IgD-negative memory B cell (primary cell): ENCODE measurements around the gene KDM8. TPM values are rescaled to one million over a fixed set of nuclear protein-coding genes. Genes with fewer than 3 reads are reported as not detected.

Source experiments
- H3K27ac Mint-ChIP-seq, 3 donors: one replicate each; pipeline ENCODE4 v1.8.0; 2020 to 2022; ENCODE audit warnings: mild to moderate bottlenecking in 3 of 3, mixed read lengths in 3 of 3, moderate library complexity in 1 of 3
- H3K27me3 Mint-ChIP-seq: one replicate; pipeline ENCODE4 v1.8.0; 2021; ENCODE audit warnings: mixed read lengths
- H3K36me3 Mint-ChIP-seq: one replicate; pipeline ENCODE4 v1.8.0; 2020; ENCODE audit warnings: mild to moderate bottlenecking, mixed read lengths
- H3K4me1 Mint-ChIP-seq, 3 donors: one replicate each; pipeline ENCODE4 v1.8.0; 2020 to 2022; ENCODE audit warnings: mixed read lengths in 3 of 3, mild to moderate bottlenecking in 1 of 3
- H3K4me3 Mint-ChIP-seq, 4 donors: one replicate each; pipeline ENCODE4 v1.8.0; 2020 to 2022; ENCODE audit warnings: mild to moderate bottlenecking in 4 of 4, mixed read lengths in 4 of 4, moderate library complexity in 3 of 4
- H3K9me3 Mint-ChIP-seq, 3 donors: one replicate each; pipeline ENCODE4 v1.8.0; 2020 to 2021; ENCODE audit warnings: mixed read lengths in 3 of 3, mild to moderate bottlenecking in 1 of 3
- polyA plus RNA-seq: library from polyadenylated mRNA; unstranded; fragments of 300-500 nt; fragmentation: Illumina TruSeq; gene quantifications from one replicate; pipeline ENCODE4 v1.2.3, GENCODE V29; 2021

KDM8 gene
- polyA plus RNA-seq, 1 donor from 2014 or later: 4.8 TPM

DNA sequence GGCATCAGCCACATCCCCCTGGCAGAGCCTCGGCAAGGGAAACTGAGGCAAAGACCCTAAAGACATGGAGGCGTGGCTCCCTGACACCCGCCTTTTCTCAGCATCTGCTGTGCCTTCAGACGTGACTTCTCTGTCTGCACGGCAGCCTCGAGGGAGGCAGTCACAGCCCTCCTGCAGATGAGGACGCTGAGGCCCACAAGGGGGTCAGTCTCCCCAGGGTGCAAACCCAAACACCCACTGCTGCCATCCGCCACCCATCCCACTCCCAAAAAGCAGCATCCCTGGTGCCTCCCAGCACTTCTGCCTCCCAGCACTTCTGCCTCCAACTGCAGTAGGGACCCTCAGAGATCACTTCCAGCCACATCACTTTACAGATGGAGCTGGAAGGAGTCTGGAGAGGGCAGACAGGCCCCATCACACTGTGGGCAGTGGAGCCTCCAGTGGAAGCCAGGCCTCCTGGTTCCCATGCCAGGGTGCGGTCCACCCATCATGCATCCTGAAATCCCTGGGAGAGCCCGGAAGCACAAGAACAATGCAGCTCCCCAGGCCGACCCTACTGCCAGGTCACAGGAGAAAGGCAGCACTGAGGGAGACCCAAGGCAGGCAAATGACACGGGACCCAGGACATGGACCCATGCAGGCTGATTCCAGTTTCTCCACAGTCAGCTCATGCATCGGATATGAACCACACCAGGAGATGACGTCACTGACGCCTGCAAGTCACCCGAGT is 23.8 kb downstream of the KDM8 start:
- Mint-ChIP-seq H3K27me3 (no peaks in the 10 kb centered on the region), H3K27ac (peak overlapping the region in 1 of 3 donors; percentile 31), H3K4me1 (peaks cover 11 to 16% (median 13%) of the 10 kb centered on the region in 3 donors), H3K36me3 (peaks cover 4% of the 10 kb centered on the region), H3K9me3 (no peaks in the 10 kb centered on the region), H3K4me3 (no peak overlapping the region)

DNA sequence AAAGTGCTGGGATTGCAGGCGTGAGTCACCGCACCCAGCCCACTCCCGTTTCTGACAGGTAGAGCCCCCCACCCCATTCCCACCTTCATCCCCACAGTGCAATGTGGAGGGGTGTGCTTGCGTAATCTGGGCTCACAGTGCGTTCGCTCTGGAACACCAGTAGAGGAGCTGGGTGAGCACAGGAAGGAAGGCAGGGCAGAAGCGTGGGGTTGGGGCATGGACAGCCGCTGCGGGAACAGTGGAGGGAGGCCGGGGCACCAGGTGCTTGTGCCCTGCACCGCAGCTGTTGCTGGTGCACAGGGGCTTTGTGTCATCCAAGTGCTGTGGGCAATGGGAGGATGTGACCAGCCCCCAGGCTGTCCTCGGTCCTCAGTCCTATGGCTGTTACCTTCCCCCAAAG is 24.7 kb downstream of the KDM8 start:
- H3K9me3 Mint-ChIP-seq: no peaks in the 10 kb centered on the region
- H3K4me3 Mint-ChIP-seq: no peak overlapping the region
- H3K36me3 Mint-ChIP-seq: peaks cover 5% of the 10 kb centered on the region
- peaks cover 1% of the 10 kb centered on the region for H3K27me3 Mint-ChIP-seq
- peaks cover 16 to 25% (median 21%) of the 10 kb centered on the region in 3 donors for H3K4me1 Mint-ChIP-seq
- no peak overlapping the region for H3K27ac Mint-ChIP-seq

DNA sequence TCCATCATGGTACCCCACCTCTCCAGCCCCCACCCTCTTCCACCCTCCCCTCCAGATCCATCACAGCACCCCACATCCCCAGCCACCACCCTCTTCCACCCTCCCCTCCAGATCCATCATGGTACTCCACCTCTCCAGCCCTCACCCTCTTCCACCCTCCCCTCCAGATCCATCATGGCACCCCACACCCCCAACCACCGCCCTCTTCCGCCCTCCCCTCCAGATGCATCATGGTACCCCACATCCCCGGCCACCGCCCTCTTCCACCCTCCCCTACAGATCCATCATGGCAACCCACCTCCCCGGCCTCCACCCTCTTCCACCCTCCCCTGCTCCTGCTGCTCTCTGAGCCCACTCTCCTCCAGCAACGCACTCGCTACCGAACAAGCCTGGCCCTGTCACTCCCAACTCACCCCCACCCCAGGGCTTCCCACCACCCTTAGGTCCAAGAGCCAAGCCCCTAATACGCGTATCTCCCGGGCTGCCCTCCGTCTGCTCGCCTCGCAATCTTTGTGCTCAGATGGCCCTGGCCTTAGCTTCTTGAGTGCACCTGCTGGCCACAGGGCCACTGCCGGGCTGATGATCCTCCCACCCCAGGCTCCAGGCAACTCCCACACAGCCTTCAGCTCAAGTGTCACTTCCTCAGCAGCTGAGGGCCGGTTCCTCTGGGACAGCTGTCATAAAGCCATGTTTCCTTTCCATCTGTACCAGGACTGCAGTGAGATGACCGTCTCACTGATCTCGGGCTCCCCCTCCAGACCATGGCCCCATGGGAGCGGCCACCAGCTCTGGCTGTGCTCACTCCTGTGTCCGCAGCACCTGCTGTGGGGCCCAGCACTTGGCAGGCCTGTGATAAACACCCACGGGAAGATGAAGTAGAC is 25.5 kb downstream of the KDM8 start:
- no peak overlapping the region for H3K4me3 Mint-ChIP-seq
- H3K36me3 Mint-ChIP-seq: peaks cover 5% of the 10 kb centered on the region
- H3K9me3 Mint-ChIP-seq: no peaks in the 10 kb centered on the region
- no peak overlapping the region for H3K27ac Mint-ChIP-seq
- H3K4me1 Mint-ChIP-seq: peaks cover 16 to 28% (median 21%) of the 10 kb centered on the region in 3 donors
- H3K27me3 Mint-ChIP-seq: peaks cover 1% of the 10 kb centered on the region

DNA sequence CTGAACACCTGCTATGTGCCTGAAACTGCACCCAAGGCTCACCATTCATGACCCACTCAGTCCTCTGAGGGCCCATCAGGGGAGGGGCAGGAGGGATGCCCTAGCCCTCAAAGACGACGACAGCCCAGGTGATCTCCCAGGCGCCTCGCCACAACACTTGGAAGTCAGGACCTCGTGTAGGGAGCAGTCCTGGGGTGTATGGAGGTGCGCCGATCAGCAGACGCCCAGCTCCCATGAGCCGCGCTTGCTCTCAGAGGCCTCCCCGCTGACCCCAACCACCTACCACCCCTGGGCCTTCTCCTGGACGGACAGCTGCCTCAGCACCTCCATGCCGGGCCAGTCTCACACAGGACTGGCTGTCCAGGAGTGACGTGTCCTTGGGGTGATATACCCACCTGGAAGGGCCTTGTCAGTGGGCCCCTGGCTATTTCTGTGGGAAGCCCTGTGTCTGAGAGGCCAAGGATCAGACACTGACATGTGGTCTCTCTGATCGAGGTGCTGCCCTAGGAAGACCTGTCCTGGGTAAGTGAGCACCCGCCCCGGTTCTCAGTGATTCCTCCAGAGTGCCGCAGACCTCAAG is 26.7 kb downstream of the KDM8 start:
- H3K36me3 Mint-ChIP-seq: peaks cover 5% of the 10 kb centered on the region
- H3K9me3 Mint-ChIP-seq: no peaks in the 10 kb centered on the region
- H3K4me1 Mint-ChIP-seq: peaks cover 17 to 32% (median 22%) of the 10 kb centered on the region in 3 donors
- H3K27me3 Mint-ChIP-seq: peaks cover 1% of the 10 kb centered on the region
- peak overlapping the region in 1 of 3 donors; percentile 87 for H3K27ac Mint-ChIP-seq
- H3K4me3 Mint-ChIP-seq: no peak overlapping the region

DNA sequence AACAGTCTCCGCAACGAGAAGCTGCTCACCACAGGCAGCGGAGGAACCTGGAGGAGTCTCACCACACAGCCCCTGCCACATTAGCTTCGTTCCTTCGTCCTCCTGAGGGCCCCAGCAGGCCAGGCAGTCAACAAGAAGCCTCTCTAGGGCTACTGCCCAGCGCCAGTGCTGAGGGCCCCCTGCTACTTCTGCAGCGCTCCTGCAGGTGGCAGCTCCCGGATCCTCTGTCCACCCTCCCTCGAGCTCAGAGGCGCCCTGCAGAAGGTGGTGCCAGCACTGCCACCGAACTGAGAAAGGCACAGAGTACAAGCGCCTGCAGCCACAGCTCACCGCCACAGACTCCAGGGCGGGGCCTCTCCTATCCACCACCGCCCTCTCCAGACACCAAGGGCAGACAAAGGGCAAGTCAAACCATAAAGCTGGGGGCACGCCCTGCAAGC is 27.3 kb downstream of the KDM8 start:
- no peaks in the 10 kb centered on the region for H3K9me3 Mint-ChIP-seq
- H3K4me1 Mint-ChIP-seq: peaks cover 22 to 35% (median 28%) of the 10 kb centered on the region in 3 donors
- peaks cover 5% of the 10 kb centered on the region for H3K36me3 Mint-ChIP-seq
- peaks cover 1% of the 10 kb centered on the region for H3K27me3 Mint-ChIP-seq
- H3K4me3 Mint-ChIP-seq: peak overlapping the region in 1 of 4 donors; percentile 4
- H3K27ac Mint-ChIP-seq: peak overlapping the region in 1 of 3 donors; percentile 87

DNA sequence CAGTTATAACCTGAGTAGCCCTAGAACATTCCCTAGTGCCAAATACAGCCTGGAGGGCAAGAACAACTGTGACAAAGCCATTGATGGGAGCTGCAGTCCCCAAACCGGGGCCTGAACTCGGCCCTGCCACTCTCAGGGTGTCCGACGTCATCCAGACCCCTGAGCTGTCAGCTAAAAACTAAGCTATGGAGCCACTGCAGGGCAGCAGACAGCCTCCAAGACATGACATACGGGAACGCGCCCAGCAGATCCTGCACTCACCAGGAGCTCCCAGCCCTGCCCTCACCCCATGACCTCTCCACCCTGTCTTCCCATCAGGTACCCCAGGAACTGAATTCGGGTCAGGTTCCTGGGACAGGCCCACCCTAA is 28.4 kb downstream of the KDM8 start:
- Mint-ChIP-seq H3K9me3 (no peaks in the 10 kb centered on the region), H3K36me3 (peaks cover 5% of the 10 kb centered on the region), H3K4me3 (peak overlapping the region in 3 of 4 donors; percentile 34 to 92 (median 81)), H3K27ac (peak overlapping the region; percentile 68 to 87 (median 82)), H3K27me3 (peaks cover 1% of the 10 kb centered on the region), H3K4me1 (peaks cover 19 to 31% (median 26%) of the 10 kb centered on the region in 3 donors)

DNA sequence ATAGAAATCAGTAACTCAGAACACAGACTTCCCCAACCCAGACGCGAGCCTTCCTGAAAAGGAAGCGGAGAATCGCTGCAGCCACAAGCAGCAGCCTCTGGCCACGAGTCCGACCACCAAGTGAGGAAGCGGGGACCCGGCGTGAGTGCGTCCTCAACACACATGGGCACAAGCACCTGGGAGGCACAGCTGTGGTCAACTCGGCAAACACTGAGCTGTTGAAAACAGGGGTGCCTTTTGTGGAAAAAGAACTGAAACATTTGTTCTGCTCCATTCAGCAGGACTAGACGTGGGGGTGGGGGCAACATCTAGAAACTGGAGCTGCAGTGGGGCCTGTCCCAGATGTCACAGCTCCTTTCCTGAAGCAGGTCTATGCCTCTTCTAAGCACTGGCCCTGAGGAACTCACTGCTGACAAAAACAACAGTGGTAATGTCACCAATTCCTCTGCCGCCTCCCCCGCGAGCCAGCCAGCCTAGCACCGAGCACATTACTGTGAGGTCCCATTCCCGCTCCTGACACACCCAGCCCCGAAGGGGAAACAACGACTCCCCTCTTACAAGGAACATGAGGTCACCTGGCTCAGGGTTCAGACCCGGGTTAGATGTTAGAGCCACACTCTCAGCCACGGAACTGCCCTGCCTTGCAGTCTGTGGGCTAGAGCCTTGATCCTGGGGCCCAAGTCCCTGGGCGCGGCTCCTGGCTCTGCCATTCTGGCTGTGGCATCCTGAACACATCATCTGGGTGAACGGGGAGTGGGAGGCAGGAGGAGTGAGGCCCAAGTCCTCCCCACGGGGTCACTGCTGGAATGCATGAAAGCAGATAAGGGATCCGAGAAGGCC is 29.0 kb downstream of the KDM8 start:
- no peaks in the 10 kb centered on the region for H3K9me3 Mint-ChIP-seq
- H3K27ac Mint-ChIP-seq: peak overlapping the region; percentile 68 to 87 (median 82)

DNA sequence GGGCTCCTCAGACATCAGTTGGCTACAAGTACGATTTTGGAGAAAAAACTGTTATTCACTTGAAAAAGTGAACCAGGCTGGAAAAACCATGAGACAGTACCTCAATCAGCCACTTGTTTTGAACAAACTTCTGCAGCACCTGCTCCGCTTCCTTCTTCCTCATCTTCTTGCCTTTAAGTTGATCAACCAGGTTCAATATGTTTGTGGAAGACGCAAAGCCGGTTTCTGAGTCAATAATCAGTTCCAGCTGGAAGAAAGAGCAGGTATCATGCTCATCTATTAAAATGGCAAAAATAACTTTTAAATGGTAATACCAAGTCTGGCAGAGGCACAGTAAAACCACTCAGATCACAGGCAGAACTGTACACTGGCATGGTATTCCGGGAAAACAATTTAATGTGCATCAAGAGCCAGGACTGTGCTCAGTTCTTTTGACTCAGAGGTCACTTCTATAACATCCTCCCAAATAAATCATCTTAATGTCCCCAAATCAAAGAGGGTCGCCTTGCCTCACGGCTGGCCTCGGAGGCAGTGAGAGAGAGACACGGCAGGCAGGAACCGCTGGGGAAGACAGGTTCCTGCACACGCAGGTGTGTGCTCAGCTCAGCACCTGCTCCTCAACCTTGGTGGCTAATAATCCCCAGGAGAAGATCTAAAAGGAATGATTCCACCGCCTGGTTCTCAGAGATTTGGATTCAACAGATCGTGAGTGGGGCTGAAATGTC is 29.7 kb downstream of the KDM8 start:
- Mint-ChIP-seq H3K36me3 (peaks cover 5% of the 10 kb centered on the region), H3K27me3 (peaks cover 1% of the 10 kb centered on the region), H3K27ac (peak overlapping the region in 1 of 3 donors; percentile 68), H3K4me1 (peaks cover 33 to 45% (median 40%) of the 10 kb centered on the region in 3 donors), H3K4me3 (peak overlapping the region in 2 of 4 donors; percentile 23 to 31), H3K9me3 (no peaks in the 10 kb centered on the region)

More for the DNA sequence above, 29.0 kb downstream of the KDM8 start:
- H3K27me3 Mint-ChIP-seq: peaks cover 1% of the 10 kb centered on the region
- H3K4me1 Mint-ChIP-seq: peaks cover 25 to 37% (median 32%) of the 10 kb centered on the region in 3 donors
- peaks cover 5% of the 10 kb centered on the region for H3K36me3 Mint-ChIP-seq
- H3K4me3 Mint-ChIP-seq: peak overlapping the region; percentile 31 to 92 (median 58)

DNA sequence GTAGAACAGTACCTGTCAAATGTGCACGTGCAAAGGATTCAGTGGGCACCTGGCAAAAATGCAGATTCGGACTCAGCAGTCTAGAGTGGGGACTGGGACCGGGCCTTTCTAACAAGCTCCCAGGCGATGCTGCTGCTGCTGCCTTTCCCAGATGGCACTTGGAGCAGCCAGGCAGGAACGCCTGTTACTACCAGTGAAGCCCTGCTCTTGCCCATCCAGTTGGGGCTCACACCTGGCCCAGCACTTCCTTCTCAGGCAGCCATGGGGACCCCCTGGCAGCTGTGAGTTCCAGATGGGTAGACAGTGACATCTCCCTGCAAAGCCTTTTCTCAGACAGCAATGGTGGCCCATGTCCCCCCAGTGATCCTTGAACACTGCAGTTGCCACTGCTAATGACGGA is 30.4 kb downstream of the KDM8 start:
- no peaks in the 10 kb centered on the region for H3K9me3 Mint-ChIP-seq
- peaks cover 39 to 46% (median 44%) of the 10 kb centered on the region in 3 donors for H3K4me1 Mint-ChIP-seq
- H3K36me3 Mint-ChIP-seq: peaks cover 5% of the 10 kb centered on the region
- H3K27me3 Mint-ChIP-seq: peaks cover 1% of the 10 kb centered on the region
- peak overlapping the region in 1 of 3 donors; percentile 67 for H3K27ac Mint-ChIP-seq
- no peak overlapping the region for H3K4me3 Mint-ChIP-seq

DNA sequence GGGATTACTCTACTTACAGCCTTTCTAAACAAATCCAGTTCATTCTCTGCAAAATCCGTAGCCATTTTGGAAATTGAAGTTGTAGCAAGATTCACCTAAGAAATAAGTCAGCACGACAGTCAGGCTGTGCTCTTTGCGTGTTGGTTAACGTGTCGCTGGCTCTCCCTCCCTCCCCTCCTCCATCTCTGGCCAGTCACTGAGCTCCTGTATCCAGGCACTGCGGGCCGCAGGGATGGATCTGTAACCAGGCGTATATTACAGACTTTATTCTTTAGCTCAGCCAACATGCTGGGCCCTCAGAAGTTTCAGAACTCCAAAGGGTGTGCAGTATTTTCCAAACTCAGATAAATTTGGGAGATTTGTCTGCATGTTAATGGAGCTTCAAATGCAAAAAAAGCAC is 30.8 kb downstream of the KDM8 start:
- Mint-ChIP-seq H3K27ac (peak overlapping the region in 1 of 3 donors; percentile 67), H3K27me3 (peaks cover 1% of the 10 kb centered on the region), H3K4me1 (peaks cover 39 to 46% (median 44%) of the 10 kb centered on the region in 3 donors), H3K4me3 (peak overlapping the region in 1 of 4 donors; percentile 21), H3K9me3 (no peaks in the 10 kb centered on the region), H3K36me3 (peaks cover 3% of the 10 kb centered on the region)

DNA sequence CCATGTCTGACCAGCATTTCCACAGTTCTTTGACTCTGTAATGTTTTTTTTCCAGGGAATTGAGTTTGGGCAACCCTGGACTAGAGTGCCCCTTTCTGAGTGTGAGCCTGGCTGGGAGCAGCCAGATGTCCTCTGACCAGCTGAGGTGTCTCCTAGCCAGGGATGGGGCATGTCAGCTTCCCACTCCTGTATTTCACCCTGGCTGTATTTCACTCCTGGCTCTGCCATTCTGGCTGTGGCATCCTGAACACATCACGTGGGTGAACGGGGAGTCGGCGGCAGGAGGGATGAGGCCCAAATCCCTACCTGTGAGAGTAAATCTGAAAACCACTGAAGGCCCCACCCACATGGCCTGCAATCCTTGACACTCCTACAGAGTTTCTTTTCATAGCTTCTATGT is 31.3 kb downstream of the KDM8 start:
- Mint-ChIP-seq H3K4me1 (peaks cover 39 to 46% (median 44%) of the 10 kb centered on the region in 3 donors), H3K36me3 (peaks cover 3% of the 10 kb centered on the region), H3K27ac (peak overlapping the region in 2 of 3 donors; percentile 29 to 90), H3K9me3 (no peaks in the 10 kb centered on the region), H3K27me3 (peaks cover 1% of the 10 kb centered on the region), H3K4me3 (peak overlapping the region in 1 of 4 donors; percentile 52)

DNA sequence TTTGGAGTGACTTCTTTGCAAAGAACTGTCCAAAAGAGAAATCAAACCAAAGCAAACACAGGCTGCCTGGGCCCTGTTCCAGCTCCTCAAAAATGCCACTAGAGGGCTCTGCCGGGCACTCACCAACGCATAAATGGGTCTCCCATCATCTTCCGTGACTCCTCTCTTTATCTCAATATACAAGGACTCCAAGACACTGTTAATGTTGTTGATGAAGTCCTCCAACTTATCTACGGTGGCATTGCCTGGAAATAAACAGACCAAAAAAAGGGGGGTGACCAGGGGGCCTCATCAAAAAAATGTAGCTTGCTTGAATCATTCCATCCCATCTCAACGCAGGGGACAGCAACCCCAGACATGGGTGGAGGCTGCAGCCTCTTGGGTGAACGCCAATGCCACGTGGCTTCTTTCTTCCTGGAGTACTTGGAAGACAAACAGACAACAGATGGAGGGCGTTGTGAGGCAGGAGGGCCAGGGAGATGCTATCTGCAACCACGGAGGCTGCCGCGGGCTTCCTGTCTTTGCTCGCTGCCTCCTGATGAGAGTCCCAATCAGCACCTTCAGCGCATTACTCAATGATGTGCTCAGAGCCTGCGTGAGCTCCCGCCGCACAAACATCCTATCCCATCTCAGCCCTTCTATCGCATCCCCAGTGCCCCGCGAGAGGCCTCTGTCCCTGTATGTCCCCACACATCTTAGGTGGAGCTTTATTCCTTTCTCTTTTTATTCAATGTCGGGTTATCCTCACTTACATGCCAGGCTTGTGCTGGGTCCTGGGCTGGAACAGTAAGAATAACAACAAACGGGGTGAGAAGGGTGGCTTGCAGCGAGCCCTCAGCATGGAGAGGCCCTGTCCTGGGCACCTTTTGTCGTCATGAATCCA is 32.0 kb downstream of the KDM8 start:
- Mint-ChIP-seq H3K9me3 (no peaks in the 10 kb centered on the region), H3K27ac (peak overlapping the region; percentile 29 to 91 (median 90)), H3K4me3 (peak overlapping the region; percentile 52 to 86 (median 74)), H3K36me3 (peaks cover 3% of the 10 kb centered on the region), H3K27me3 (peaks cover 1% of the 10 kb centered on the region), H3K4me1 (peaks cover 39 to 46% (median 44%) of the 10 kb centered on the region in 3 donors)

DNA sequence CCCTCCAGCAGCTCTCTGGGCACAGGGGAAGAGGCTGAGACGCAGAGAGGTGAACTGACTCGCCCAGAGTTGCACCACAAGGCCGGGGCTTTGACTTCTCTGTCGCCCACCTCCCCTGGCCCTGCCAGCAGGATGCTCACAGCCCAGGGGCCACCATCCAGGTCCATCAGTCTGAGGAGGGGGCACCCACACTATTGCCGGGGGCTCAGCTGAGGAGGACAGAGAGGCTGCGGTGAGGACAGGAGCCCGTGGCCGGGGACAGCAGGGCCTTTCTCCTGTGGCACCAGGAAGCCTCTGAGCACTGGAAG is 32.6 kb downstream of the KDM8 start:
- Mint-ChIP-seq H3K27me3 (peaks cover 1% of the 10 kb centered on the region), H3K27ac (peak overlapping the region; percentile 29 to 91 (median 90)), H3K4me1 (peaks cover 39 to 43% (median 41%) of the 10 kb centered on the region in 3 donors), H3K36me3 (peaks cover 3% of the 10 kb centered on the region), H3K4me3 (peak overlapping the region in 1 of 4 donors; percentile 52), H3K9me3 (no peaks in the 10 kb centered on the region)
